K562 (cell line): Measurements from ENCODE around the gene DST. TPM values are rescaled to one million over a fixed set of nuclear protein-coding genes. Genes with fewer than 3 reads are reported as not detected.

ENCODE experiments used
- FIP1L1 ChIP-seq: fragments of 200-400 bp; formaldehyde crosslinking; IDR thresholded peaks from 2 replicates; pipeline ENCODE4 v1.6.1; 2018; ENCODE audit warnings: mild to moderate bottlenecking, low read depth, low read length; ENCODE audit not compliant: poor library complexity, severe bottlenecking
- HINFP ChIP-seq: fragments of 450-650 bp; conservative IDR thresholded peaks from 2 replicates; pipeline ENCODE4 v1.6.1; 2016; ENCODE audit warnings: missing genetic modification characterization, low read depth, mild to moderate bottlenecking, control low read depth, missing compliant biosample characterization
- KLF16 ChIP-seq: IDR thresholded peaks from 2 replicates; pipeline ENCODE4 v1.6.1; 2016; ENCODE audit warnings: antibody characterized with exemption
- MEIS2 ChIP-seq: fragments of 450-650 bp; IDR thresholded peaks from 2 replicates; pipeline ENCODE4 v1.6.1; 2014; ENCODE audit warnings: mild to moderate bottlenecking; ENCODE audit not compliant: partially characterized antibody
- REST ChIP-seq, 2 experiments: fragments of 450-650 bp; formaldehyde crosslinking in 1 of 2; IDR thresholded peaks; 2 replicates each; pipeline versions ENCODE4 v1.4.0 to v1.6.1; 2014 to 2020; ENCODE audit warnings: mild to moderate bottlenecking in 2 of 2, borderline replicate concordance in 1 of 2, low read depth in 1 of 2
- TAF1 ChIP-seq: IDR thresholded peaks from 2 replicates; pipeline ENCODE4 v1.6.1; 2011; ENCODE audit warnings: mild to moderate bottlenecking, low read length, moderate library complexity; ENCODE audit not compliant: insufficient read depth, control insufficient read depth, severe bottlenecking; ENCODE audit errors: extremely low read depth
- TCF7 ChIP-seq: sonication (generic); IDR thresholded peaks from 2 replicates; pipeline ENCODE4 v1.6.1; 2016; ENCODE audit warnings: antibody characterized with exemption, borderline replicate concordance
- ZBTB34 ChIP-seq: fragments of 250-450 bp; sonication (Bioruptor Pico); IDR thresholded peaks from 2 replicates; pipeline ENCODE4 v1.8.0; 2021; ENCODE audit warnings: mild to moderate bottlenecking, moderate library complexity
- ZBTB7A ChIP-seq: IDR thresholded peaks from 2 replicates; pipeline ENCODE4 v1.6.1; 2011; ENCODE audit warnings: low read depth, mild to moderate bottlenecking, low read length, moderate library complexity, borderline replicate concordance; ENCODE audit not compliant: control insufficient read depth
- ZFP1 ChIP-seq: fragments of 450-650 bp; formaldehyde crosslinking; IDR thresholded peaks from 2 replicates; pipeline ENCODE4 v1.4.0; 2020; ENCODE audit warnings: mild to moderate bottlenecking, mixed read lengths
- polyA plus RNA-seq, 8 experiments: library from polyadenylated mRNA; depleted of rRNA in 4 of 8; stranded (reverse) in 5 of 8; unstranded in 3 of 8; fragments of >200 nt; fragmentation: Nextera tagmentation in 2 of 8; fragmentation: Illumina TruSeq in 1 of 8; extraction: Ambion mirVana in 2 of 8; extraction: Trizol in 1 of 8; gene quantifications; 2 replicates each; pipeline versions ENCODE4 v1.2.1 to v1.2.3, GENCODE V29; 2011 to 2014; ENCODE audit warnings: inconsistent platforms in 1 of 8, missing spikeins in 1 of 8
- total RNA-seq, 7 experiments: library from RNA; depleted of rRNA in 6 of 7; stranded (reverse); fragments of >200 nt in 6 of 7; fragmentation: Illumina TruSeq in 2 of 7; extraction: Trizol in 2 of 7; gene quantifications; 2 replicates each; pipeline versions ENCODE4 v1.2.1 to v1.2.3, GENCODE V29; 2011 to 2021; ENCODE audit warnings: low replicate concordance in 1 of 7
- TF ChIP-seq, protein P1 (sequence below): fragments of 250-450 bp; sonication (Bioruptor Pico); IDR thresholded peaks from 2 replicates; pipeline ENCODE4 v1.9.0; 2021; ENCODE audit warnings: mild to moderate bottlenecking, inconsistent platforms
- TF ChIP-seq, protein P2 (sequence below): fragments of 250-450 bp; sonication (Bioruptor Pico); IDR thresholded peaks from 2 replicates; pipeline ENCODE4 v1.5.0; 2021

Gene DST
- total and polyA plus RNA-seq, 9 of the 15 experiments (the other 6 are each of a cell fraction or from before 2014, with no cell fraction given), result 5.2 to 21.9 (median 13.3) TPM

- no peak for TF ChIP-seq REST (IDR thresholded peaks at IDR 0.05; ENCODE audit: borderline replicate concordance)
- no peak for TF ChIP-seq REST (CRISPR knock-in tag; IDR thresholded peaks at IDR 0.05; ENCODE audit: low read depth)
- TF ChIP-seq TCF7, result no peak
- TF ChIP-seq KLF16, result no peak
- TF ChIP-seq, protein P1, sequence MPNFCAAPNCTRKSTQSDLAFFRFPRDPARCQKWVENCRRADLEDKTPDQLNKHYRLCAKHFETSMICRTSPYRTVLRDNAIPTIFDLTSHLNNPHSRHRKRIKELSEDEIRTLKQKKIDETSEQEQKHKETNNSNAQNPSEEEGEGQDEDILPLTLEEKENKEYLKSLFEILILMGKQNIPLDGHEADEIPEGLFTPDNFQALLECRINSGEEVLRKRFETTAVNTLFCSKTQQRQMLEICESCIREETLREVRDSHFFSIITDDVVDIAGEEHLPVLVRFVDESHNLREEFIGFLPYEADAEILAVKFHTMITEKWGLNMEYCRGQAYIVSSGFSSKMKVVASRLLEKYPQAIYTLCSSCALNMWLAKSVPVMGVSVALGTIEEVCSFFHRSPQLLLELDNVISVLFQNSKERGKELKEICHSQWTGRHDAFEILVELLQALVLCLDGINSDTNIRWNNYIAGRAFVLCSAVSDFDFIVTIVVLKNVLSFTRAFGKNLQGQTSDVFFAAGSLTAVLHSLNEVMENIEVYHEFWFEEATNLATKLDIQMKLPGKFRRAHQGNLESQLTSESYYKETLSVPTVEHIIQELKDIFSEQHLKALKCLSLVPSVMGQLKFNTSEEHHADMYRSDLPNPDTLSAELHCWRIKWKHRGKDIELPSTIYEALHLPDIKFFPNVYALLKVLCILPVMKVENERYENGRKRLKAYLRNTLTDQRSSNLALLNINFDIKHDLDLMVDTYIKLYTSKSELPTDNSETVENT (CRISPR knock-in tag), result no peak
- TF ChIP-seq, protein P2, sequence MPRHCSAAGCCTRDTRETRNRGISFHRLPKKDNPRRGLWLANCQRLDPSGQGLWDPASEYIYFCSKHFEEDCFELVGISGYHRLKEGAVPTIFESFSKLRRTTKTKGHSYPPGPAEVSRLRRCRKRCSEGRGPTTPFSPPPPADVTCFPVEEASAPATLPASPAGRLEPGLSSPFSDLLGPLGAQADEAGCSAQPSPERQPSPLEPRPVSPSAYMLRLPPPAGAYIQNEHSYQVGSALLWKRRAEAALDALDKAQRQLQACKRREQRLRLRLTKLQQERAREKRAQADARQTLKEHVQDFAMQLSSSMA (CRISPR knock-in tag), result no peak
- TF ChIP-seq TAF1, result no peak
- no peak for TF ChIP-seq ZFP1 (CRISPR knock-in tag)
- TF ChIP-seq ZBTB7A, result no peak
- TF ChIP-seq HINFP (tag), result no peak
- no peak for TF ChIP-seq MEIS2
- TF ChIP-seq FIP1L1, result no peak
- TF ChIP-seq ZBTB34 (CRISPR knock-in tag), result no peak
These were observed 208.1 kb downstream of the DST start (continued) for GRCh38 chr6:56434606-56435005.
